ENCODE results near the gene FCGBP.

Gene FCGBP

GRCh38 chr19:39940221-39940833 is 5.9 kb upstream of the FCGBP start:
- Histone ChIP-seq H3K4me3 (ENCODE audit: low read length) (no peak overlapping the region), H3K9me3 (ENCODE audit: low read length) (peaks cover 3% of the 10 kb centered on the region), H3K36me3 (ENCODE audit: insufficient read depth, low read length) (no peaks in the 10 kb centered on the region), H3K27me3 (ENCODE audit: insufficient read depth, low read length) (peaks cover 2% of the 10 kb centered on the region), H3K4me1 (ENCODE audit: insufficient read depth, low read length) (peaks cover 10% of the 10 kb centered on the region), H2AFZ (ENCODE audit: low read depth, low read length) (no peak overlapping the region)

DNA sequence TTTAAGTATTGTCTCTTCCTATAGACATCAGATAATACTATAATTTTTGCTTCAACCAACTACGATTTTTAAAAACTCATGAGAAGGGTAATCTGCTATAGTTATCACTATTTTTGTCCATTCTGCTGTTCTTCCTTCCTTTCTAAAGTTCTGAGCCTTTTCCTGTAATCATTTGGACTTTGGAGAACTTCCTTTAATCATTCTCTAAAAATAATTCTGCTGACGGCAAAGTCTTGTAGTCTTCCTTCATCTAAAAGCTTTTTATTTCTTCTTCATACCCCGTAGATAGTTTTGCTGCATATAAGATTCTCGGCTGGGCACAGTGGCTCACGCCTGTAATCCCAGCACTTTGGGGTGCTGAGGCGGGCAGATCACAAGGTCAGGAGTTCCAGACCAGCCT is 5.1 kb upstream of the FCGBP start:
- Histone ChIP-seq H3K9me3 (ENCODE audit: low read length) (peaks cover 3% of the 10 kb centered on the region), H3K4me3 (ENCODE audit: low read length) (no peak overlapping the region), H3K4me1 (ENCODE audit: insufficient read depth, low read length) (peaks cover 10% of the 10 kb centered on the region), H3K27me3 (ENCODE audit: insufficient read depth, low read length) (peaks cover 2% of the 10 kb centered on the region), H3K36me3 (ENCODE audit: insufficient read depth, low read length) (no peaks in the 10 kb centered on the region), H2AFZ (ENCODE audit: low read depth, low read length) (no peak overlapping the region)

DNA sequence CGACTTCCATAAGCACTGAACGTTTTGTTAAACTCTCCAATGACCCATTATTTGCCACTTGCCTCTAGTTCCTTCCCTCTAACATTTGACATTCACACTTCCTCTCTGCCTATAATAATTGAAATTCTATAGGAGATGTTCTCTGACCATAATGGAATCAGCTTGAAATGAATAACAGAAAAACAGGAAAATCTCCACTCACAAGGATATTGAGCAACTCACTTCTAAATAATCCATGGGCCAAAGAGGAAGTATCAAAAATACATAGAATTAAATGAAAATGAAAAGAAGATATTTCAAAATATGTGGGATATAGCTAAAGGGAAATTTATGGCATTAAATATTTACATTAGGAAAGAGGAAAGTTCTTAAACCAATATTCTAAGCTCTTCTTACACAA is 3.4 kb upstream of the FCGBP start:
- no peaks in the 10 kb centered on the region for H3K36me3 ChIP-seq (ENCODE audit: insufficient read depth, low read length)
- H3K4me3 ChIP-seq (ENCODE audit: low read length) = no peak overlapping the region
- peaks cover 10% of the 10 kb centered on the region for H3K4me1 ChIP-seq (ENCODE audit: insufficient read depth, low read length)
- peaks cover 3% of the 10 kb centered on the region for H3K9me3 ChIP-seq (ENCODE audit: low read length)
- no peak overlapping the region for H2AFZ ChIP-seq (ENCODE audit: low read depth, low read length)
- H3K27me3 ChIP-seq (ENCODE audit: insufficient read depth, low read length) = peaks cover 2% of the 10 kb centered on the region

GRCh38 chr19:39937094-39937720 is 2.8 kb upstream of the FCGBP start:
- no peaks in the 10 kb centered on the region for H3K36me3 ChIP-seq (ENCODE audit: insufficient read depth, low read length)
- H3K9me3 ChIP-seq (ENCODE audit: low read length) = peaks cover 3% of the 10 kb centered on the region
- H2AFZ ChIP-seq (ENCODE audit: low read depth, low read length) = no peak overlapping the region
- H3K4me1 ChIP-seq (ENCODE audit: insufficient read depth, low read length) = peaks cover 8% of the 10 kb centered on the region
- peaks cover 2% of the 10 kb centered on the region for H3K27me3 ChIP-seq (ENCODE audit: insufficient read depth, low read length)
- no peak overlapping the region for H3K4me3 ChIP-seq (ENCODE audit: low read length)

- H3K36me3 ChIP-seq (ENCODE audit: insufficient read depth, low read length) = no peaks in the 10 kb centered on the region
- no peak overlapping the region for H3K4me3 ChIP-seq (ENCODE audit: low read length)
- peaks cover 3% of the 10 kb centered on the region for H3K9me3 ChIP-seq (ENCODE audit: low read length)
Observed at GRCh38 chr19:39936622-39937021, 2.2 kb upstream of the FCGBP start.

DNA sequence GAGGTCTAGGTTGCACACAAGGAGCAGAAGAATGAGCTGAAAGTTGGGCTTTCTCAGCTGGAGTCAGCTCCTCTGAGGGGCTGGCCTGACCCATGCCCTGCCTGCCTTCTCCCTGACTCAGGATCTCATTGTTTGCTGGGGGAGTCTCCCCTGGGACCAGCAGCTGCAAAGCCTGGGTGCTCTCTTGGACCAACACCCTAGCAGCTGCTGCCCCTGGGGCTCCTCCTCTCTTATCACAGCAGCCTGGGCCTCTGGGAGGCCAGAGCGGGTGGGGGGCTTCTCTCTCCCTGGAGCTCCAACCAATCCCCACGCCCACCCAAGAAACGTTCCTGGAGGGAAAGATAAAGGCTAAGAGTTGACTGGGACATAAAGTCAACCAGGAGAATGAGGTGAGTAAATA is 1.6 kb upstream of the FCGBP start:
- Histone ChIP-seq H2AFZ (ENCODE audit: low read depth, low read length) (no peak overlapping the region), H3K36me3 (ENCODE audit: insufficient read depth, low read length) (no peaks in the 10 kb centered on the region), H3K4me1 (ENCODE audit: insufficient read depth, low read length) (no peaks in the 10 kb centered on the region), H3K4me3 (ENCODE audit: low read length) (no peak overlapping the region), H3K27me3 (ENCODE audit: insufficient read depth, low read length) (peaks cover 2% of the 10 kb centered on the region), H3K9me3 (ENCODE audit: low read length) (peaks cover 3% of the 10 kb centered on the region)

More at GRCh38 chr19:39936622-39937021, 2.2 kb upstream of the FCGBP start:
- peaks cover 2% of the 10 kb centered on the region for H3K27me3 ChIP-seq (ENCODE audit: insufficient read depth, low read length)
- H2AFZ ChIP-seq (ENCODE audit: low read depth, low read length) = no peak overlapping the region
- peaks cover 2% of the 10 kb centered on the region for H3K4me1 ChIP-seq (ENCODE audit: insufficient read depth, low read length)

- no peak overlapping the region for H2AFZ ChIP-seq (ENCODE audit: low read depth, low read length)
- H3K36me3 ChIP-seq (ENCODE audit: insufficient read depth, low read length) = no peaks in the 10 kb centered on the region
- H3K4me3 ChIP-seq (ENCODE audit: low read length) = no peak overlapping the region
- no peaks in the 10 kb centered on the region for H3K4me1 ChIP-seq (ENCODE audit: insufficient read depth, low read length)
- H3K9me3 ChIP-seq (ENCODE audit: low read length) = peaks cover 2% of the 10 kb centered on the region
- peaks cover 2% of the 10 kb centered on the region for H3K27me3 ChIP-seq (ENCODE audit: insufficient read depth, low read length)
Observed at GRCh38 chr19:39935364-39935661, 879 bp upstream of the FCGBP start.

- no peak overlapping the region for H3K4me3 ChIP-seq (ENCODE audit: low read length)
- H2AFZ ChIP-seq (ENCODE audit: low read depth, low read length) = no peak overlapping the region
- H3K4me1 ChIP-seq (ENCODE audit: insufficient read depth, low read length) = no peaks in the 10 kb centered on the region
- H3K36me3 ChIP-seq (ENCODE audit: insufficient read depth, low read length) = no peaks in the 10 kb centered on the region
- H3K9me3 ChIP-seq (ENCODE audit: low read length) = no peaks in the 10 kb centered on the region
- no peaks in the 10 kb centered on the region for H3K27me3 ChIP-seq (ENCODE audit: insufficient read depth, low read length)
Observed at GRCh38 chr19:39929750-39930149, 4.7 kb downstream of the FCGBP start.

GRCh38 chr19:39928357-39928725 is 6.1 kb downstream of the FCGBP start:
- H3K4me1 ChIP-seq (ENCODE audit: insufficient read depth, low read length) = no peaks in the 10 kb centered on the region
- no peaks in the 10 kb centered on the region for H3K36me3 ChIP-seq (ENCODE audit: insufficient read depth, low read length)
- no peak overlapping the region for H2AFZ ChIP-seq (ENCODE audit: low read depth, low read length)
- H3K27me3 ChIP-seq (ENCODE audit: insufficient read depth, low read length) = no peaks in the 10 kb centered on the region
- no peak overlapping the region for H3K4me3 ChIP-seq (ENCODE audit: low read length)
- no peaks in the 10 kb centered on the region for H3K9me3 ChIP-seq (ENCODE audit: low read length)

DNA sequence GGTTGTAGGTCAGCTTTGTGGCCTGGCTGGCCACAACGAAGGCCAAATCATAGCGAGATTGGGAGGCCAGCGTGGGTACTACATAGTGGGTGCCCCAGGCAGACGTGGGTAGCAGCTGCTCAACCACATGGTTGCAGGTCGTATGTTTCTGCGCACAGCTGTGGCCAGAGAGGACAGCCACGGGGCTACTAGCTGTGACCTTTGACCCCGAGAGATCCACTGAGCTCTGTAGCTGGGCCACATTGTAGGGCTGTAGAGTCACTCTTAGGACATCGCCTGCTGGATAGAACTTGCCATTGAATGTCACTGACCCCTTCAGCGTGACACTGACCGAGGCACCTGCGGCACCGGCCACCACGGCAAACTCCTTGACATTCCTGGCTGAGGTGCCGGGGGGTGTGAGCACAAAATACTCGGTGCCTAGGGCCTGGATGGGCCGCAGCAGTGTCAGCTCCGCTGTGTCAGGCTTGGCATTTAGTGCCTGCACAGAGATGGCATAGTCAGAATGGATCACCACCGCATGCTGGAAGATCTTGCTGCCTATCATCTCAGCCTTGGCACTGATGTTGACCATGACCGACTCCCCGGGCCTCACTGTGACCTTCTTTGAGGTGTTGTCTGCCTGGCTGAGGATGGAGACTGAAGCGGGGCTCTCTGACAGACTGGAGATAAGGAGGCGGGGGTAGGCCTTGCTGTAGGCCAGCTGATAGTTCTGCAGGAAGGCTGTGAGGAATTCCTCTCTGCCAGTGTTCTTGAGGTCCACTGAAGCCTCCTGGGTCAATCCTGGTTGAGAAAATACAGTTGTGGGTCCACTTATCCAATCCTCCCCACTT is 6.7 kb downstream of the FCGBP start:
- Histone ChIP-seq H3K4me1 (ENCODE audit: insufficient read depth, low read length) (no peaks in the 10 kb centered on the region), H3K9me3 (ENCODE audit: low read length) (no peaks in the 10 kb centered on the region), H3K36me3 (ENCODE audit: insufficient read depth, low read length) (no peaks in the 10 kb centered on the region), H3K4me3 (ENCODE audit: low read length) (no peak overlapping the region), H3K27me3 (ENCODE audit: insufficient read depth, low read length) (no peaks in the 10 kb centered on the region), H2AFZ (ENCODE audit: low read depth, low read length) (no peak overlapping the region)

- H3K36me3 ChIP-seq (ENCODE audit: insufficient read depth, low read length) = no peaks in the 10 kb centered on the region
- no peaks in the 10 kb centered on the region for H3K27me3 ChIP-seq (ENCODE audit: insufficient read depth, low read length)
- H2AFZ ChIP-seq (ENCODE audit: low read depth, low read length) = no peak overlapping the region
- no peak overlapping the region for H3K4me3 ChIP-seq (ENCODE audit: low read length)
- H3K9me3 ChIP-seq (ENCODE audit: low read length) = no peaks in the 10 kb centered on the region
- H3K4me1 ChIP-seq (ENCODE audit: insufficient read depth, low read length) = no peaks in the 10 kb centered on the region
Observed at GRCh38 chr19:39927076-39927475, 7.4 kb downstream of the FCGBP start.

DNA sequence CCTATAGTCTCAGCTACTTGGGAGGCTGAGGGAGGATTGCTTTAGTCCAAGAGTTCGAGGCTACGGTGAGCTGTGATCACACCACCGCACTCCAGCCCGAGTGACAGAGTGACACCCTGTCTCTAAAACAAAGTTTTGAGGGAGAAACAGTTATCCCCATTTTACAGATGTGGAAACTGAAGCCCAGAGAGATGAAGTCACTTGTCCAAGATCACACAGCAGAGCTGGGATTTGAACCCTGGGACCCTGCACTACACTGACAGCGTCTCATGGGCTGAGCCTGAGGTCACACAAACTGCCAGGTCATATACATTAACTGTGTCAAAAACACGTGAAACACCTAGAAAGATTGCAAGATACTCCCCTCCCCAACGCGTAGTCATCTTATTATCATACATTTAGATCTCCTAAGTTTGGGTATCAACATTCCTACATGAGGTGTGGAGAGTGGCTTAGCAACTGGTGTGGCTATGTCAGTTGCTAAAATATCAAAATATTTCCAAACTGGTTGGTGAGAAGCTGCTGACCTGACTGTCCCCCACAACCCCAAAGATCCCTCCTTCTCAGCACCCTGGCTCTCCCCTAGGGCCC is 8.2 kb downstream of the FCGBP start:
- Histone ChIP-seq H3K4me3 (ENCODE audit: low read length) (no peak overlapping the region), H3K4me1 (ENCODE audit: insufficient read depth, low read length) (no peaks in the 10 kb centered on the region), H2AFZ (ENCODE audit: low read depth, low read length) (no peak overlapping the region), H3K36me3 (ENCODE audit: insufficient read depth, low read length) (no peaks in the 10 kb centered on the region), H3K27me3 (ENCODE audit: insufficient read depth, low read length) (no peaks in the 10 kb centered on the region), H3K9me3 (ENCODE audit: low read length) (no peaks in the 10 kb centered on the region)

GRCh38 chr19:39924952-39925351 is 9.5 kb downstream of the FCGBP start:
- H2AFZ ChIP-seq (ENCODE audit: low read depth, low read length) = no peak overlapping the region

More at GRCh38 chr19:39924952-39925351, 9.5 kb downstream of the FCGBP start:
- no peak overlapping the region for H3K4me3 ChIP-seq (ENCODE audit: low read length)
- H3K36me3 ChIP-seq (ENCODE audit: insufficient read depth, low read length) = no peaks in the 10 kb centered on the region
- H3K27me3 ChIP-seq (ENCODE audit: insufficient read depth, low read length) = no peaks in the 10 kb centered on the region
- no peaks in the 10 kb centered on the region for H3K4me1 ChIP-seq (ENCODE audit: insufficient read depth, low read length)
- no peaks in the 10 kb centered on the region for H3K9me3 ChIP-seq (ENCODE audit: low read length)

Data from neuron (in vitro differentiated cells).